Glutamatergic neuron (in vitro differentiated cells): ENCODE measurements around the gene RAET1G. TPM values are rescaled to one million over a fixed set of nuclear protein-coding genes. Genes with fewer than 3 reads are reported as not detected.
"Not testable (repeated sequence)": the region's sequence is repeated elsewhere in the genome, so short reads cannot be mapped to it uniquely, and the experiment has no call there.

Source experiments
- DNase-seq: peaks from one replicate; pipeline ENCODE4 v3.0.0; 2022
- H3K27ac Mint-ChIP-seq: one replicate; pipeline ENCODE4 v1.8.0; 2020; ENCODE audit warnings: mild to moderate bottlenecking, mixed read lengths, inconsistent platforms; ENCODE audit not compliant: unreplicated experiment
- H3K27me3 Mint-ChIP-seq: one replicate; pipeline ENCODE4 v1.8.0; 2020; ENCODE audit warnings: mild to moderate bottlenecking, moderate library complexity, mixed read lengths, inconsistent platforms; ENCODE audit not compliant: unreplicated experiment
- H3K36me3 Mint-ChIP-seq: one replicate; pipeline ENCODE4 v1.8.0; 2020; ENCODE audit warnings: mild to moderate bottlenecking, mixed read lengths, inconsistent platforms; ENCODE audit not compliant: unreplicated experiment
- H3K4me1 Mint-ChIP-seq: one replicate; pipeline ENCODE4 v1.8.0; 2020; ENCODE audit warnings: mild to moderate bottlenecking, low read depth, mixed read lengths, inconsistent platforms; ENCODE audit not compliant: unreplicated experiment
- H3K4me3 Mint-ChIP-seq: one replicate; pipeline ENCODE4 v1.8.0; 2020; ENCODE audit warnings: mild to moderate bottlenecking, mixed read lengths, inconsistent platforms; ENCODE audit not compliant: unreplicated experiment
- H3K9me3 Mint-ChIP-seq: one replicate; pipeline ENCODE4 v1.8.0; 2020; ENCODE audit warnings: mild to moderate bottlenecking, moderate library complexity, mixed read lengths, inconsistent platforms; ENCODE audit not compliant: unreplicated experiment
- total RNA-seq: library from RNA; stranded (reverse); fragmentation: NEBNext Ultra II Directional; extraction: Animal tissue kit (Norgen Biotek cat#: 25700); gene quantifications from one replicate; pipeline ENCODE4 v1.2.1, GENCODE V29; 2021; ENCODE audit not compliant: unreplicated experiment
- TF ChIP-seq, protein P1 (sequence below): fragments of 200-600 bp; sonication (generic); IDR thresholded peaks from one replicate; pipeline ENCODE4 v1.5.0; 2021; ENCODE audit not compliant: partially characterized antibody, unreplicated experiment

The RAET1G gene
- total RNA-seq, 1 donor from 2014 or later = not detected

DNA sequence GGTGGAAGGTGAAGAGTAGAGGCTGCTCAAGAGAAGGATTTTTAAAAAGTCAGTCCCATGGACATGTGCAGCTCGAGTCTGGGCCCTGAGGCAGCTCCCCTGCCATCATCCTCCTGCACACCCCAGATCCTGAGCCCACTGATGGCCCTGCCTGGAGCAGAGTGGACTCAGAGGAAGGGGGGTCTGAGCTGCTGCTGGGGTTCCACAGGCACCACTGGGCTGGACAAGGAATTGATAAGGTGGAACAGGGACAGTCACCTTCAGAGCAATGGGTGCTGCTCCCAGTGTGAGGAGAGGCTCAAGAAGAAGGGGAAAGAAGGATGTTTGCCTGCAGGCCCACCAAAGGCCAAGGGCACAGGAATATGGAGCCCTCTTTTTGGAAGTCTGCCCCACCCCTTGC lies 25.1 kb upstream of the RAET1G start:
- DNase-seq = no peak
- no peak overlapping the region for H3K27ac Mint-ChIP-seq
- TF ChIP-seq, protein P1, sequence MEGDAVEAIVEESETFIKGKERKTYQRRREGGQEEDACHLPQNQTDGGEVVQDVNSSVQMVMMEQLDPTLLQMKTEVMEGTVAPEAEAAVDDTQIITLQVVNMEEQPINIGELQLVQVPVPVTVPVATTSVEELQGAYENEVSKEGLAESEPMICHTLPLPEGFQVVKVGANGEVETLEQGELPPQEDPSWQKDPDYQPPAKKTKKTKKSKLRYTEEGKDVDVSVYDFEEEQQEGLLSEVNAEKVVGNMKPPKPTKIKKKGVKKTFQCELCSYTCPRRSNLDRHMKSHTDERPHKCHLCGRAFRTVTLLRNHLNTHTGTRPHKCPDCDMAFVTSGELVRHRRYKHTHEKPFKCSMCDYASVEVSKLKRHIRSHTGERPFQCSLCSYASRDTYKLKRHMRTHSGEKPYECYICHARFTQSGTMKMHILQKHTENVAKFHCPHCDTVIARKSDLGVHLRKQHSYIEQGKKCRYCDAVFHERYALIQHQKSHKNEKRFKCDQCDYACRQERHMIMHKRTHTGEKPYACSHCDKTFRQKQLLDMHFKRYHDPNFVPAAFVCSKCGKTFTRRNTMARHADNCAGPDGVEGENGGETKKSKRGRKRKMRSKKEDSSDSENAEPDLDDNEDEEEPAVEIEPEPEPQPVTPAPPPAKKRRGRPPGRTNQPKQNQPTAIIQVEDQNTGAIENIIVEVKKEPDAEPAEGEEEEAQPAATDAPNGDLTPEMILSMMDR = no peak
- H3K4me3 Mint-ChIP-seq = no peak overlapping the region
- H3K4me1 Mint-ChIP-seq = peaks cover 8% of the 10 kb centered on the region
- peaks cover 22% of the 10 kb centered on the region for H3K27me3 Mint-ChIP-seq
- H3K9me3 Mint-ChIP-seq = peaks cover 3% of the 10 kb centered on the region
- H3K36me3 Mint-ChIP-seq = no peaks in the 10 kb centered on the region

DNA sequence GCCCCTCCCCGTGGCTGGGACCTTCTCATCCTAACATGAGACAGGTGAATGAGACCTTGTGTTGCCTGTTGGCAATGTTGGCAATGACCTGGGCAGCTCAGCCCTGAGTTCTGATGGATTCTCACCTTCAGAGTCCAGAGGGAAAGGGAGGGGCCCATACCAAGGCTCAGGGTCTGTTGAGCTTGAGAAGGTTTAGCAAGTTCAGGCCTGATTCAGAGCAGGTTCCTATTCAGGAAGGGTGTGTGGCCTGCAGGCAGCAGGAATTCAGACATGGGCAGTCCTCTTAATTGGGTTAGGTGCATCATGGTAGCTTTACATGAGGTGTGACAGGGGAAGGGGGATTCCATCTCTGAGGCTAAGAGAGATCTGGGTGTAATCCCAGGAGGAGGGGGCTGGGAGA lies 24.6 kb upstream of the RAET1G start:
- not testable (repeated sequence) for H3K4me3 Mint-ChIP-seq, H3K9me3 Mint-ChIP-seq

DNA sequence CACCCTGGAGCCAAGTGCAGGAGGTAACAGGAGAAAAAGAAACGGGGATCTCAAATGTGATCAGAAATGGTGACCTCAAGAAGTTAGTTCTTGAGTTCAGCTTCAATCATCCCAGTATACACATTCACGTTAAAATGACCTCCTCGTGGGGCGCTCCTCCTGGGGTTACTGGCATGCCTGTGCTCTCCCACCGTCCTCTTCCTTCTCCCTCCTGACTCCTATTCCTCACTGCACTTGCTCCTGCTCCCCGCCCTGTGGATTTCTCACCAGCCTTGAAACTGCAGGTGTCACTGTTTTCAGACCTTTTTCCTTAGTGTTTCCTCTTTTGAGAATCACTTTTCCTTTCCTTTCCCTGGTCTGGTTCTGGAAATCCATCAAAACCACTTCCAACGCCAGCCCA lies 23.7 kb upstream of the RAET1G start:
- H3K9me3 Mint-ChIP-seq, H3K27ac Mint-ChIP-seq, H3K4me3 Mint-ChIP-seq, H3K4me1 Mint-ChIP-seq, DNase-seq, H3K36me3 Mint-ChIP-seq: not testable (repeated sequence)
- peaks cover 25% of the 10 kb centered on the region for H3K27me3 Mint-ChIP-seq

More for the DNA sequence above, 24.6 kb upstream of the RAET1G start:
- H3K27ac Mint-ChIP-seq, DNase-seq, H3K36me3 Mint-ChIP-seq, H3K4me1 Mint-ChIP-seq: not testable (repeated sequence)
- peaks cover 23% of the 10 kb centered on the region for H3K27me3 Mint-ChIP-seq

DNA sequence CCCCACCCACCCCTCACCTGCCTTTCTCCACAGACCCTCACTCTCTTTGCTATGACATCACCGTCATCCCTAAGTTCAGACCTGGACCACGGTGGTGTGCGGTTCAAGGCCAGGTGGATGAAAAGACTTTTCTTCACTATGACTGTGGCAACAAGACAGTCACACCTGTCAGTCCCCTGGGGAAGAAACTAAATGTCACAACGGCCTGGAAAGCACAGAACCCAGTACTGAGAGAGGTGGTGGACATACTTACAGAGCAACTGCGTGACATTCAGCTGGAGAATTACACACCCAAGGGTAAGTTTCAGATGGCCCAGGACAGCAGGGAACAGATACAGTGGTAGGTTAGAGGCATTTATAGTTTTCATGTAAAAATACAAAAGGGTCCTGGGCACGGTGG lies 22.4 kb upstream of the RAET1G start:
- H3K4me1 Mint-ChIP-seq = not testable (repeated sequence)

DNA sequence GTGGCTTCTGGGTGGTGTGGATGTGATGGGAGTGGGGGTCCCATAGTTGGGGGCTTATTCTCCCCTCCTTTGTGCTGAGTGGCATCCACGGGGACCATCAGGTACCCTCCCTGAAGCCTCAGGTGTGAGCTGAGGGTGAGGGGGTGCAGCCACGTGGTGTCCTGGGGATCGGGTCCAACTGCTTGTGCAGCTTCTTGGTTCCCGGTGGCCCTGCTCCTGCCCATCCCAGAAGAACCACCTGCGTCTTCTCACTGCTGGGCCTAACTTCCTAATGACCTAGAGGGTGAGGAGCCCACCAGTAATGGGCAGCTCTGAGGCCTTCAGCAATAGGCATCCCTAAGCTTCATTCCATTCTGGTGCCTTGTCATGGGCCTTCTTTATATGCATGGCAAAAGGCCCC lies 20.4 kb upstream of the RAET1G start:
- H3K4me3 Mint-ChIP-seq, H3K9me3 Mint-ChIP-seq: not testable (repeated sequence)

More for the DNA sequence above, 22.4 kb upstream of the RAET1G start:
- not testable (repeated sequence) for H3K27ac Mint-ChIP-seq, DNase-seq, H3K9me3 Mint-ChIP-seq, H3K36me3 Mint-ChIP-seq, H3K4me3 Mint-ChIP-seq
- peaks cover 25% of the 10 kb centered on the region for H3K27me3 Mint-ChIP-seq

DNA sequence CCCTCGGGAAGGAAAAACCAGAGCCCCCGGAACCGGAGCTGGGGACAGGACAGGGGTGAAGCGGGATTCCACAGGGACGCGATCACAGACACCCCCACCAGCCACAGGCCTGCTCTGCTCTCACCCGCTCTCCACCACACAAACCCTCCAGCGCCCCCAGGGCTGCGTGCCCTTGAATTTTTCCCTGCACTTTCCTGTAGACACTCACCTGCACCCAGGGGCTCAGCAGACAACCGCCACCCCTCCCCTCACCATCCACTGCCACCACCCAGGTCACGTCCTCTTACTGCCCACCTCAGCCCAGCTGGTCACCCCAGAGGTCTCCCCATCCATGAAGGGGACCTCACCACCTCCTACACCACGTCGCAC lies 19.5 kb upstream of the RAET1G start:
- H3K9me3 Mint-ChIP-seq = no peaks in the 10 kb centered on the region

More for the DNA sequence above, 20.4 kb upstream of the RAET1G start:
- H3K27ac Mint-ChIP-seq, DNase-seq, H3K36me3 Mint-ChIP-seq, H3K4me1 Mint-ChIP-seq: not testable (repeated sequence)
- peaks cover 29% of the 10 kb centered on the region for H3K27me3 Mint-ChIP-seq

More for the DNA sequence above, 19.5 kb upstream of the RAET1G start:
- Mint-ChIP-seq H3K4me1 (peaks cover 3% of the 10 kb centered on the region), H3K4me3 (peak overlapping the region; percentile 93), H3K27ac (no peak overlapping the region), H3K27me3 (peaks cover 30% of the 10 kb centered on the region), H3K36me3 (no peaks in the 10 kb centered on the region)
- TF ChIP-seq, protein P1 = no peak
- peak; percentile 39 for DNase-seq
